AG09309 (cell line): ENCODE results near the gene NAA20.
A peak's percentile ranks its signal among the peaks of the same experiment; 100 is the strongest.

ENCODE experiments used
- DNase-seq: peaks from one replicate; pipeline ENCODE4 v3.0.0-alpha.2; 2010; ENCODE audit warnings: low read depth
- H3K4me3 ChIP-seq: 2 replicates; pipeline ENCODE4 v1.5.1; 2011; ENCODE audit warnings: mild to moderate bottlenecking, low read depth, low read length, moderate library complexity; ENCODE audit not compliant: control insufficient read depth
- CTCF ChIP-seq: IDR thresholded peaks from 2 replicates; pipeline ENCODE4 v1.5.1; 2011; ENCODE audit warnings: mild to moderate bottlenecking, low read depth, low read length, inconsistent platforms; ENCODE audit not compliant: insufficient read depth, control insufficient read depth; ENCODE audit errors: missing control alignments

The NAA20 gene

DNA sequence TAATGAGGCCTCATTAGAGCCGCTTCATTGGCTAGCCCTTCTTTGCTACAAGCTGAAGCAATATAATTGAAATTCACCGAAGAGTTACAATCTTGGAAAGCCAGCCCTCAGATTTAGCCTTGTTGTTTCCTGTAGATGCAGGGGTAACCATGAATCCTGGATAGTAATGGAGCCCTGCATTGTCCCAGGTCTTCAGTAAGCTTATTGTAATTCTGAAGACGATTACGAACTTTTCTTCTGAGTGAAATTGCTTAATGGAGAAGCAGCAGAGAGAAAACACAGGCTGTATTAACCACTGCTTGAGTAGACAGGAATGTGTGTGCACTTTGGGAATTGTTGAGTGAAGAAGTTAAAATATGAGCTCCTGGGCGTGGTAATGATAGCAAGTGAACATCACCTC lies 26.3 kb upstream of the NAA20 start:
- no peak overlapping the region for H3K4me3 ChIP-seq
- no peak for DNase-seq
- TF ChIP-seq CTCF, result no peak

DNA sequence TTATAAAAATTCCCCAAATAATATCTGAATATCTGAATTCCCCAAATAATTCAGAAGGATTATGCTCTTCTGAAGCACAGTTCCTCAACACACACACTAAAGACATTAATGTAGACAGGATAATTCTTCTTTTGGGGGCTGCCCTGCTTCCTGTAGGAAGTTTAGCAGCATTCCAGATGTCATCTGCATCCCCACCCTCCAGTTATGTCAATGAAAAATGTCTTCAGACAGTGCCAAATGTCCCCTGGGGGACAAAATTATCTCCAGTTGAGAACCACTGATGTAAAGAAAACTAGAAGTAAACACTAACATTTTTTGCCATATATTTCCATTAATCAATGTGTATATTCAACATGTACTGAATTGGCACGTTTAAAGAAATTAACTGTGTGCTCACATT lies 25.9 kb upstream of the NAA20 start:
- H3K4me3 ChIP-seq, result no peak overlapping the region
- no peak for DNase-seq
- no peak for TF ChIP-seq CTCF

DNA sequence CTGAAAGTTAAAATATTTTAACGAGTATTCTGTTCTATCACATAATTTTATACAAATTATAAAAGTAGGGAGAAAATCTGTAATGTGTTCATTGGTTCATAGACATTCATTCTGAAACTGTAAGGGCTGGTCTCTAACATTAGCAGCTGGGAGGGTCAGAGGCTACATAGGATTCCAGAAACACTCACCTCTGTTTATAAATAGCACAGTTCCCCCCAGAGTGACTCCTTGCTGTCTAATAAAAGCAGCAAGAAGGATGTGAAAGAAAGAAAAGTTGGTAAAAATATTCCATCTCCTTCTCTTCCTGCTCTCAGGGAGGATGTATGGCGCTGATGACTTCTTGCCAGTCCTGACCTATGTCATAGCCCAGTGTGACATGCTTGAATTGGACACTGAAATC lies 25.3 kb upstream of the NAA20 start:
- DNase-seq, result no peak
- H3K4me3 ChIP-seq, result no peak overlapping the region

DNA sequence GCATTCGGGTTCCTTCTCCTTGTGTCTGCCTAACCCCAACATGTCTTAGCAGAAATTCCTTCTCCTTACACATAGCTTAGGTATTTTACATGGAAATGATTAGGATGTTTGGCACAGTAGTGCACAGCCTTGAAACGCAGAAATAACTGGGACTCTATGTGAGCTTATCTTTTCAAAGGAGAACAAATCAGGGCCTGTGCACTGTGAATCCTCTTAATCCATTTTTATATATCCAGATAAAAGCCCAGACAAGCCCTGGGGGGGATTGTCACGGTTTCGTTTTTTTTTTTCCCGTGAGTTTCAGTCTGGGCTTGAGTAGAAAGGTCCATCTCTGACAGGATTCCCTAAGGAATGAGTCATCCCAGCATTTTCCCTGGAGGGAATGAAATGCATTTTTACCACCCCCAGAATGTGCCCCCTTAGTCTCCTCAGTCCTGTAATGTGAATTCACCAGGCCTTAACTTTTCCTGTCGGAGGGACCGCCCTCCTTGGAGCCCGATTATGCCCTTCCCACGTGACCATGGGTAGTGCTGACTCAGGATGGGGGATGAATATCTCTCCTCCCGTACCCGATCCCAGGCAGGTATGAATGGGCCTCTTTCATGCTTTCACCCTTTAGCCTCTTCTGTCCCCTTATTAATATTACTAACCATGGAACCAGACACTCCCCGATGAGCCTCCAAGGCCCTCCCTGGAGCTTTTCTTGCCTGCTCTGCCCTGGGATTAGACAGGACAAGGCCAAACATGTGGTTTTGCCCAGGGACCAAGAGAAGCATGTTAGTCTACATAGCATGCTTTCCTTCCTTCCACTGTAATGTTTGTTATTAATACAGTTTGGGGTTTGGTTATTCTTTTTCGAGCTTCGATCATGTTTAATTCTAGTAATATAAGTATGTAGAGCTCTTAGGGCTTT lies 23.9 kb upstream of the NAA20 start:
- peak overlapping the region; percentile 14 for H3K4me3 ChIP-seq
- peak; percentile 90 for DNase-seq
- no peak for TF ChIP-seq CTCF

More for the DNA sequence above, 25.3 kb upstream of the NAA20 start:
- TF ChIP-seq CTCF, result no peak

GRCh38 chr20:19993958-19994669 lies 23.0 kb upstream of the NAA20 start:
- TF ChIP-seq CTCF, result no peak
- H3K4me3 ChIP-seq, result no peak overlapping the region; the same call in 1 of the 2 replicates
- no peak for DNase-seq

DNA sequence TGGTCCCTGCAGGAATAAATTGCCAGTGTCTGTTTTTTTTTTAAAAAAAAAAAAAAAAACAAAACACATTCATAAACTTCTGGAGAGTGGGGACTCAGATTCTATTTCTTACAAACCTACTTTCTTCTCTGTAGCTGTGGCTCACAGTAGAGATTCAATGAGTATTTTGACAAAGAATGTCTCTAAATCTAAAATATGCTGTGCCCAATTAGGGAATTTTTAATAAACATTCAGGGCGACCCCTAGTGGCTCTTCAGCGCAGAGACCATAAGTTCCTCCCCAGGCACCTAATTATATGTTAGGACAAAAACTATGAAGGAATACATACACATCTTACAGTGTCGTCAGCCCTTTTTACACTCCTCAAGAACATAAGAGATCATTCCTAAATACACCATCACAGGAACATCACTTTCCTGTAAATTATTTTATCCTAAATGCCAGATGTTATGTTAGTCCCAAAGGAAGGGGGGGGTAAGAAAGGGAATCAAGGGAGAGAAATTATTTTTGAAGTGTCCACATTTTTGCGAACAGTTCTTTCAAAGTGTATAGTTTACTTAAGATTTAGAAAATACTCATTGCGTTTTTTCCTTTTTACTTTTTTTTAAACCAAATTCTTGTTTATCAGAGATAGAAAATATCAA lies 21.8 kb upstream of the NAA20 start:
- no peak for DNase-seq
- H3K4me3 ChIP-seq, result no peak overlapping the region
- TF ChIP-seq CTCF, result peak; percentile 73
